LoVo (cell line): ENCODE results near the gene DMAC2.
"Not testable (repeated sequence)": the region's sequence is repeated elsewhere in the genome, so short reads cannot be mapped to it uniquely, and the experiment has no call there.

Experiments used
- DNase-seq: peaks from one replicate; pipeline ENCODE4 v3.0.0-alpha.2; 2016; ENCODE audit warnings: low spot score

DMAC2 gene

GRCh38 chr19:41398598-41398997 is 41.1 kb downstream of the DMAC2 start:
- no peak for DNase-seq

GRCh38 chr19:41398050-41398418 is 41.7 kb downstream of the DMAC2 start:
- DNase-seq = no peak

GRCh38 chr19:41397086-41398049 is 42.3 kb downstream of the DMAC2 start, which contains the start of the genes BCKDHA and EXOSC5:
Gene BCKDHA (plus strand): TSS chr19:41397818. CDS start chr19:41397828, 10 bp downstream.
Gene EXOSC5 (minus strand): TSS chr19:41397359. CDS start chr19:41397328, 31 bp downstream.
- peak; percentile 100 for DNase-seq

- DNase-seq = no peak
Measured at GRCh38 chr19:41395355-41395754, 44.4 kb downstream of the DMAC2 start.

- DNase-seq = no peak
Measured at GRCh38 chr19:41392775-41393174, 46.9 kb downstream of the DMAC2 start.

GRCh38 chr19:41391618-41392017 is 48.1 kb downstream of the DMAC2 start:
- no peak for DNase-seq

GRCh38 chr19:41386442-41386841 is 53.3 kb downstream of the DMAC2 start:
- no peak for DNase-seq

- DNase-seq = no peak
Measured at GRCh38 chr19:41384351-41384750, 55.4 kb downstream of the DMAC2 start.

- DNase-seq = not testable (repeated sequence)
Measured at GRCh38 chr19:41381536-41381935, 58.2 kb downstream of the DMAC2 start.
